Activated CD4-positive, alpha-beta T cell treated with anti-CD3 and anti-CD28 coated beads, Interleukin-2, amount 50 U/mL, for 24 hours (primary cell): ENCODE results near the gene KDELR1.
"Not testable (repeated sequence)": the region's sequence is repeated elsewhere in the genome, so short reads cannot be mapped to it uniquely, and the experiment has no call there.

Source experiments
- DNase-seq, 2 donors: peaks; one replicate each; pipeline ENCODE4 v3.0.0-alpha.2; 2020; ENCODE audit warnings: low read depth in 1 of 2, low spot score in 1 of 2

KDELR1 gene

DNA sequence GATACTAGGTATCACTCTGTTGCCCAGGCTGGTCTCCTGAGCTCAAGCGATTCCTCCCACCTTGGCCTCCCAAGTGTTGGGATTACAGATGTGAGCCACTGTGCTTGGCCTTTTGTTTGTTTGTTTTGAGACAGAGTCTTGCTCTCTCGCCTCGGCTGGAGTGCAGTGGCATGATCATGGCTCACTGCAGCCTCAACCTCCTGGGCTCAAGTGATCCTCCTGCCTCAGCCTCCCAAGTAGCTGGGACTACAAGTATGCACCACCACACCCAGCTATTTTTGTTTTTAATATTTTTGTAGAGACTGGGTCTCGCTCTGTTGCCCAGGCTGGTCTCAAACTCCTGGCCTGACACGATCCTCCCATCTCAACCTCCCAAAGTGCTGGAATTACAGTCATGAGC lies 19.6 kb downstream of the KDELR1 start:
- not testable (repeated sequence) for DNase-seq

DNA sequence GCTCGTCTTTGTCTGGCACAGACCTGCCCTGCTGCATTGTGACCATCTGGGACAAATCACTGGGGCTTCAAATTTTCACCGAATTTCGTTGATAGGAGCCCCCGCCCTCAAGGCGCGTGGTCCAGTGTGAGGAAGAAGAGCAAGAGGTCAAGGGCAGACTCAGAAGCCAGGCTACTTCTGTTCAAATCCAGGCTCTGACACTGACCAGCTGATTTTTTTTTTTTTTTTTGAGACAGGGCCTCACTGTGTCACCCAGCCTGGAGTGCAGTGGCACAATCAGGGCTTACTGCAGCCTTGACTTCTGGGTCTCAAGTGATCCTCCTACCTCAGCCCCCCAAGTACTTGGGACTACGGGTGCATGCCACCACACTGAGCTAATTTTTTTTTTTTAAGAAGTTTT lies 20.0 kb downstream of the KDELR1 start:
- no peak for DNase-seq

DNA sequence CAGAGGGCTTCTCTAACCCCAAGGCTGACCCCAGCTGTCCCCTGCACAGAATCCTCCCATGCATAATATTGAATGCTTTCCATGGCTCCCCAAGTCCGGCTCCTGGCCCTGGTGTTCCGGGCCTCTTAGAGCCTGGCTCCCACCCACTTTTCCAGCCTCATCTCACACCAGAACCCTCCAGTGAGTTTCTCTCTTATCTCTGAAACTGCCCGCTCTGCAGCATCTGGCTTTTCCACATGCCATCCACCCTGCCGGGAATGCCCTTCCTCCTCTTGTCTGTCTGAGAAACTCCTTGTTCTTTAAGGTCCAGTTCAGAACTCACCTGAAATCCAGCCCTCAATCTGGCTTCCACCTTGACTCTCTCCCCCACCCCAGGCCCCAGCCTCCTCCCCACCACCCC lies 20.4 kb downstream of the KDELR1 start:
- DNase-seq: no peak

DNA sequence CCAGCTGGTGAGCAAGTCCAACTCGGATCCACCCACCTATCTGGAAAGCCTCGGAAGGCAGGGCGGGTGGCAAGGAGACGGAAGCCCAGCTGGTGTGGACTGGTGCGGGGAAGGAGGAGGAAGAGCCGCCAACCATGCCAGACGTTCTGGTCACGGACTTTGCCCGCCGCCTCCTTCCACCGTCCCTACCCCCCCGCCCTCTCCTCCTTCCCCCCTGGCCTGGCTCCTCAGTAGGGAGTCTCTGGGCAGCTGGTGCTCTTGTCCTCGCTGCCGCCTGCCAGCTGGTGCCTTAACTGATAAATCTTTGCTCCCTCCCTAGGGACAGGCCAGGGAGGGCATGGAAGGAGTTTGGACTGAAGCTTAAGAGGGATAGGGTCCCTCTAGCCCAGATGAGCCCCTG lies 22.4 kb downstream of the KDELR1 start:
- DNase-seq: no peak

DNA sequence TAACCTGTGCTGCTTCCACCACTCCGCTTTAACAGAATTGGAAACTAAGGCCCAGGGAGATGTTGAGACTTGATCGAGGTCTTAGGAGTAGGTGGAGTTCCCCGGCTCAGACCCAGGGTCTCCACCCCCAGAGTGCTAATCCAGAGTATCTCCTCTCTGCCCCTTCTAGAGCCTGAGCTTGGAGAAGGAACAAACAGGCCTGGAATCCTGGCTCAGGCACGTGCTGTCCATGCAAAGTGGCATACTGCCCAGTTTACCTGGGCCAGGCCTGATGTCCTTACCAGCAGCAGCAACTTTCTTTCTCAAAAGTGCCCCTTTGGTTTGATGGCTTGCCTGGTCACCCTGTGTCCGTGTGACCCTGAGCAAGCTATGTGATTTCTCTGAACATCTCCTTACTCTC lies 23.5 kb downstream of the KDELR1 start:
- DNase-seq: no peak

DNA sequence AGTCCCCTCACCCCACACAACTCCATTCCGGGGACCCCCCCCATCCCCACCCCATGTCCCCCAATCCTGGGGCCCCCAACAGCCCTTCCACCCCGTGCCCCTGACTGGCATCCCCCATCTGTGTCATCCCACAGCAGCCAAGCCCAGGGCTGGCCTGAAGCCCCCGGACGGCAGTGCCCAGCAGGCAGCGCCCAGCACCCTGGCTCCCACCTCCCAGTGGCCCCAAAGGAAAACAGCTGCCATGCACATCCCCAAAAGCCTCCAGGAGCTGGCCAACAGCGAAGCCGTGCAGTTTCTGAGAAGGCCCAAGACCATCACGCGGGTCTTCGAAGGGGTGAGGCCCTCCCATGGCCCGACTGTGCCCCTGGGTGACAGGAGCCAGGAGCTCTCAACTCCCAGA lies 25.7 kb downstream of the KDELR1 start:
- DNase-seq: no peak

DNA sequence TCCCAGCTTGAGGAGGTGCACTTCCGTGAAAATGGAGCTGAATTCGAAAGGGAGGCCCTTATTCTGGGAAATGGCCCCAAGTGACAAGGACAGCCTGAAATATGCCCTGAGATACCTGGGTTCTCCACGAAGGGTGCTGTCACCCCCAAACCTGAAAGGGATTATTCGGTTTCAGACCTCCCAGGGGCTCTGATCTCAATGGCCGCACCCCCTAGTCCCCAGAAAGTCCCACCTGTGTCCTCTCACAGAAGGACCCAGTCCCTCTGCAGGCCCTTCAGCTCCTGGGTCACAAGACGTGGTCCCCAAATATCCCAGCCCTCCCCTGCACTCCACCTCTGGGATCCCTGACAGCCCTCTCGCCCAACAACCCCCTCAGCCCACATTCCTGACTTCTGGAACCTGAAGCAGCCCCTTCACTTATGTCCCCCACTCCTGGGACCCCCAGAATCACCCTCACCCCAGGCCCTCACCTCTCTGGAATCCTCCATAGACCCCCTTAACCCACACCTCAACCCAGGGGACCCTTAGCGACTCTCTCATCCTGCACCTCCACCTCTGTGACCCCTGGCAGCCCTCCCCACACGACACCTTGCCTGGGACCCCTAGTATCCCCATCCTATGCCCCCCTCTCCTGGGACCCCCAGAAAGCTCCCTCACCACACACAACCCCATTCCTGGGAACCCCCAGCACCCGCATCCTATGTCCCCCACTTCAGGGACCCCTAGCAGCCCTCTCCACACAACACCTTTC lies 26.6 kb downstream of the KDELR1 start:
- no peak for DNase-seq

DNA sequence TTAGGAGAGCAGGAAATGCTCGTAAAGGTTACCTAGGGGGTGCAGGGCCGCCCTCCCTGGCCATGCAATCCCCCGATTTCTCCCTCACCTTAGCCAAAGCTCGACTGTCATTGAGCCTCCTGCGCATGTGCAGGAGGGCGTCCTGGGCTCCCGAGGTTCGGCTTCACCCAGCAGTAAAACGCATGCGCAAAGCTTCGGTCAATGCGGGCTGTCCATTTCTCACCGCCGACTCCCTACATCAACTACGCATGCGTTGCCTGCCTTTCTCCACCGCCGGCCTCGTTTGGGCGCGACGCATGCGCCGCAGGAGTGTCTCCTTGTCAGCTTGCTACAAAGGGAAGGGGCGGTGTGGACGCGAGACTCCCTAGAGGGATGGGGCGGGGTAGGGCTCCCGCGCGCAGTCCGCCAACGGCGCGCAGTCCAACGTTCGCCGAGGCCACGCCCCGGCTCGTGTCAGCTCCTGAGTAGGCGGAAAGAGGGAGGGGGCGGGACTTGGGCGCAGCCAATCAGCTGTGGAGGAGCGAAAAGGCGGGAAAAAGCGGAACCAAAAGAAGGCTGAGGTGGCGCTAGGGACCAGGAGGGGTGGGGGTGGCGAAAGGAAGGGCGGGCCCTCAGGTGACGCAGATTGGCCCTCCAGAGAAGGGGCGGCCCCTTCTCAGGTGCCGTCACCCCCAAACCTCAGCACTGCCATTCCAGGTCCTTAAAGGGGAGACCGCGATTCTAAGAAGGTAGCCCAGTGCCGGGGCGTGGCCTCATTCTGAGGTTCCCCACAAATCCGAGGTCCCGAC lies 27.3 kb downstream of the KDELR1 start, which contains the start of the genes SYNGR4 and TMEM143:
Gene SYNGR4 (plus strand): TSS at position 558 of the 788 bp plus-strand sequence. CDS start 1,476 bp downstream, outside the sequence.
Gene TMEM143 (minus strand): TSS at position 131 of the 788 bp plus-strand sequence. CDS start 20 bp downstream, at position 111.
- DNase-seq: peak; percentile 92 to 98

DNA sequence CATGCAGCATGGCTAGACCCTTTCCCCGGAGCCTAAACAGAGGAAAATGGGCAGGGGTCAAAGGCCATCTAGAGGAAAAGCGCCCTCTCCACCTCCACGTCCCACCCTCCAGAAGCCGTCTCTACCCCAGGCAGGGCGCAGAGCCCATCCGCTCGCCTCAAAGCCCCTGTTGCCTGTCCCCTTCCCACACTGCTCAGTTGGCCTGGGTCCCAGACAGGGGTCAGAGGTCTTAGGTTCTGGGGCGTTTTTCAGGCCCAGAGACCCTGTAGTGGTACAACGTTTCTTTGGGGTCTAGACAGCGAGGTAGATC lies 27.9 kb downstream of the KDELR1 start:
- DNase-seq: no peak

DNA sequence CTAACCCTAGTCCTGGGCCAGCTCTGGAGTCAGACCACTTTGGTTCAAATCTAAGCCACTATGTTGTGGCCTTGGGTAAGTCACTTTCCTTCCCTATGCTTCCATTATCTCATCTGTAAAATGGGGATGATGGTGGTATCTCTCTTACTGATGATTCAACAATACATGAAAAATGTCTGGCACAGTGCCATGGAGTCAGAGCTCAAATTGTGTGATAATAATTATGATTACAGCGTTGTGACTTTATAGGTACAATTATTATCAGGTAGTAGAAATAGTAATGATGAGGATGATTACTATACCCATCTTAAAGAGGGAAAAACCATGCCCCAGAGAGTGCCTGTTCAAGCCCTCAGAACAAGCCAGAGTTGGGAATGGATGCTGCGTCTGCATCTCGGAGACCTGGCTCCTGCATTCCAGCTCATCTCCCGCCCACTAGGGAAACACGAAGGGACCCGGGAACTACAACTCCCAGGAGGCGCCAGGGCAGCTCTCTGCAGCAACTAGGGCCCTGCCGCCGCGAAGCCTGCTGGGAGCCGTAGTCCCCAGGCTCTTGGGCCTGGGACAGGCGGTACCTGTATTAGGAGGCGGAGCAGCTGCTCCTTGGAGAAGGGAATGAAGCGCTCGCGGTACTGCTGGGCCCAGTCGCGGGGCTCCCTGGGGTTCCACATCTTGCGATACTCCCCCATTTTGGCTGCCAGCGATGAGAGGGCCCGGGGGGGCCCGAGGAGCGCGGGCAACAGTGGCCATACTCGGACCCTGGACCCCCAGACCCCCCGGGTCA lies 28.4 kb downstream of the KDELR1 start:
- peak; percentile 61 to 85 for DNase-seq

DNA sequence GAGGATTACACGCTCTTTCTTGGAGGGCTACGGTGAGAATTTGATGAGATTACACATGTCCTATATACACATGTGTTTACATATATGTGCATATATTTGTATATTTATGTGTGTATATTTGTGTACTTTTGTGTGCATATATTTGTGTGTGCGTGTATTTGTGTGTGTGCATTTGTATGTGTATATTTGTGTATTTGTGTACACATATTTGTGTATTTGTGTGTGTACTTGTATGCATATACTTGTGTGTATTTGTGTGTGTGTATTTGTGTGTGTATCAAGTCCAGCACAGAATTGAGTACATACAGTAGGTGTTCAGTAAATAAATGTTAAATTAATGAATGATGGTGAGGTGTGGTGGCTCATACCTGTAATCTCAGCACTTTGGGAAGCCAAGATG lies 29.4 kb downstream of the KDELR1 start:
- no peak for DNase-seq

DNA sequence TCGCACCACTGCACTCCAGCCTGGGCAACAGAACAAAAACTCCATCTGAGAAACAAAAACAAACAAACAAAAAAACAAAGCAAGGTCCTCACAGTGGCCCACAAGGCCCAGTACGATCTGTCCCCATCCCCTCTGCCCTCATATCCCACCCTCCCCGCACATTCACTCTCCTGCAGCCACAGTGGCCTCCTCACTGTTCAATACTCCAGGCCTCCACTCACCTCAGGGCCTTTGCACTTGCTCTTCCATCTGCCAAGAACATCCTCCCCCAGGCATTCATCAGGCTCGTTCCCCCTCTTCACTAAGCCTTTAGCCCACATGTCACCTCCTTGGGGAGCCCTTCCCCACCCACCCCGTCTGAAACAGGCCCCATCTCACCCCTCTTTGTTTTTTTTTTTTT lies 32.2 kb downstream of the KDELR1 start:
- DNase-seq: no peak

DNA sequence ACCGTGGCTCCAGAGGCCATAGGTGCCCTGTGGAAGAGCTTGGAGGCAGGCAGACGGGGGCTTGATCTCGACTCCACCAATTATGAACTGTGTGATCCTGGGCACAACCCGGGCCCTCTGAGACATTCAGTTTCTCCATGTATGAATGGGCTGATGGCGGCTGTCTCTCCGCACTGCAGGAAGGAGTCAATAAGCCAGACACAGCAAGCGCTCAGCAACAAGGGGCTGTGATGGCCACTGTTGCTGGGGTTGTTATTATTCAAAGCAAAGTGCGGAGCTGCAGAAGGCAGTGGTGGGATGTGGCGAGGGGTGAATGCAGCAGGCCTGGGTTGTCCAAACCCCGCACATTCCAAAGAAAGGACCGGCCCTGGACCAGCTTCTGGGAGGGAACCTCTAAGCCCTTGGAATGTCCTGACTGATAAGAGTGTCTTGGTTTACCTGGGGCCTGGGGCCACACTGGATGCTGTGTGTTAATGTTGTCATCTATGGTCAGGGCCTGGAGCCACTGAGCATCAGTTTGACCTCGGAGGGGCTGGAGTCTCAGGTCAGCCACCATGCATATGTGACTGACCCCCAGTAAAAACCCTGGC lies 35.9 kb downstream of the KDELR1 start:
- DNase-seq: no peak

DNA sequence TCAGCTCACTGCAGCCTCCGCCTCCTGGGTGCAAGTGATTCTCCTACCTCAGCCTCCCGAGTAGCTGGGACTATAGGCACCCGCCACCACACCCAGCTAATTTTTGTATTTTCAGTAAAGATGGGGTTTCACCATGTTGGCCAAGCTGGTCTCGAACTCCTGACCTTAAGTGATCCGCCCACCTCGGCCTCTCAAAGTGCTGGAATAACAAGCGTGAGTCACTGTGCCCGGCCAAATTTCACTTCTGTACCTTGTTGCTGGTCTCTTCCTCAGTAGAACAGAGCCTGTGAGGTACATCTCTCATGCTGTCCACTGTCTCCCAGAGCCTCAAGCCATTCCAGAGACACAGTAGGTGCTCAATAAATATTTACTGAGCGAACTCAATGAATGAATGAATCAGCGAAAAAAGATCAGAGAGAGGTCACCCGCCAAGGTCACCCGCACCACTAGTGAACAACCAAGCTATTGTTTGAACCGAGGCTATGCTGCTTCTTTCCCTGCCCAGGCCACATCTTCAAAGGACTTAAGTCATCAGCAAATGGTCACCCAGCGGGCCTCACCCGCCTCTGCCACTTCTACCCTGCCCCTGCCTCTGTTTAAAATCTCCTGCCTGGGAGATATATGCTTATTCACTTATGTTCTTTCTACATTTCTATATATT lies 36.9 kb downstream of the KDELR1 start:
- DNase-seq: no peak

DNA sequence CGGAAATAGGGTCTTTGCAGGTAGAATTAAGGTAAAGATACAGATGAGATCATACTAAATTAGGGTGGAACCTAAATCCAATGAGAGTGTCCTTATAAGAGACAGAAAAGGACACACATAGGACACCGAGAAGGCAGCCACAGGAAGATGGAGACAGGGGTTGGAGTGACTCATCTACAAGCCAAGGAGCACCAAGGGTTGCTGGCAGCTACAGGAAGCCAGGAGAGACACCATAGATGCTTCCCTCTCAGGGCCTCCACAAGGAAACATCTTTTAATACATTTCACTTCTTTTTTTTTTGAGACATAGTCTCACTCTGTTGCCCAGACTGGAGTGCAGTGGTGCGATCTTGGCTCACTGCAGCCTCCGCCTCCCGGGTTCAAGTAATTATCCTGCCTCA lies 37.7 kb downstream of the KDELR1 start:
- no peak for DNase-seq

DNA sequence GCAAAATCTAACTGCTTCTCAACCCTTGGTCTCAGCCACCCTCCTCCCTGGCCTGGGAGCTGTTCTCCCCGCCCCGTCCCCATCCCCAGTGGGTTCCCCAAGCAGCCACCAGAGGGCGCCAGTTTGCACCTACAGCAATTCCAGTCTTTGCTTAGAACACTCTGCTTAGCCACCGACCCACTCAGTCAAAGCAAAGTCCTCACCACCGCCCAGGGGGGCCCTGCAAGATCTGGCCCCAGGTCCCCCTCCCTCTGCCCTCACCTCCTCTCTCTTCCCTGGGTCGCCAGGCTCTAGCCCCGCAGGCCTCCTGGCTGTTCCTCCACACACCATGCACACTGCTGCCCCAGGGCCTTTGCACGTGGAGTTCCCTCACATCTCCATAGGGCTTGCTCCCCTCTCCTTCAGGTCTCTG lies 40.0 kb downstream of the KDELR1 start:
- DNase-seq: peak; percentile 75 to 81

DNA sequence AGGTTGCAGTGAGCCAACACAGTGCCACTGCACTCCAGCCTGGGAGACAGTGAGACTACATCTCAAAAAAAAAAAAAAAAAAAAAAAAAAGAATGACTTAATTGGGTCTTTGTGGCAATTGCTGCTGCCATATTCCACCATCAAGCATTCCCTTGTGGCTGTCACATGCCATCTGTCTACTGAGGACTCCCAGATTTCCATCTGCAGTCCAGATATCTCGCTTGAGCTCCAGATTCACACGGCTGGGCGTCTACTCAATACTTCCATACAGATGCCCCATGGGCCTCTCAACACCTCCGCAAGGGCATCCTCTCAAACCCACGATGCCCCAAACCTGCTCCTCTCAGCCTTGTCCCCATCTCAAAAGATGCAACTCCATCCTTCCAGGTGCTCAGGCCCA lies 40.5 kb downstream of the KDELR1 start:
- DNase-seq: no peak

DNA sequence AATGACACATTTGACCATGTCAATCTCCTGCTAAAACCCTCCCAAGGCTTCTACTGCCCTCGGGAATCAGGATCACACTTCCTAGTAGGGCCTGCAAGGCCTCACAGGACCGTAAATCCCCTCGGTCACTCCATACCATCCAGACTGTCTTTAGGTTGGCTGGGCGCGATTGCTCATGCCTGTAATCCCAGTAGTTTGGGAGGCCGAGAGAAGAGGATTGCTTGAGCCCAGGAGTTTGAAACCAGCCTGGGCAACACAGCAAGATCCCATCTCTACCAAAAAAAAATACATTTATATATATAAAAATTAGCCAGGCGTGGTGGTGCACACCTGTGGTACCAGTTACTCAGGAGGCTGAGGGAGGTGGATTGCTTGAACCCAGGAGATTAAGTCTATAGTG lies 42.6 kb downstream of the KDELR1 start:
- DNase-seq: no peak

DNA sequence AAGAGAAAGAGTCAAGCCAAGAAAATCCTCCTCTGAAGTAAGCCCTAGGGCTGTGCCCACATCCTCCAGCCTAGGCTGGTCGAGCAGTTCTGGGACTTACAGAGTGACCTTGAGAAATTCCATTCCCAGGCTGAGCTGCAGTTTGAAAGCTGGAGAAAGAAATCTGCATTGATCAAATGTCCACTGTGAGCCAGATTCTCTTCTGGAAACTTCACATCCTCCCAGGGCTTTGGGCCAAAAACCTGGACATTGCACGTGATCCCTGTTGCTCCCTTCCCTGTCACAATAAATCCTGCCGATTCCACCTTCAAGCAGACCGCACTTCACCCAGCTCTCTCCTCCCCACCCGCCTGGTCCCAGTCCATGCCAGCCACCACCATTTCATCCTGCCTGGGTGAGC lies 43.3 kb downstream of the KDELR1 start:
- DNase-seq: no peak

DNA sequence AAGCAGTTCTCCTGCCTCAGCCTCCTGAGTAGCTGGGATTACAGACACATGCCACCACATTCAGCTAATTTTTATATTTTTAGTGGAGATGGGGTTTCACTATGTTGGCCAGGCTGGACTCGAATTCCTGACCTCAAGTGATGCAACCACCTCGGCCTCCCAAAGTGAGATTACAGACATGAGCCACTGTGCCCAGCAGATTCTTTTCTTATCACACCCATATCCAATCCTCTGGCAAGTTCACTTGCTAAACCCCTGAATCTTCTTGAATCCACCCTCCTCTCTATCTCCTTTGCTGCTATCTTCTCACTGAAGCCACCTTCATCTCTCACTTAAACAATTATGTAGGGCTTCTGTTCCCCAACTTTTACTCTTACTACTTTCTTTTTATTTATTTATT lies 45.2 kb downstream of the KDELR1 start:
- DNase-seq: no peak

DNA sequence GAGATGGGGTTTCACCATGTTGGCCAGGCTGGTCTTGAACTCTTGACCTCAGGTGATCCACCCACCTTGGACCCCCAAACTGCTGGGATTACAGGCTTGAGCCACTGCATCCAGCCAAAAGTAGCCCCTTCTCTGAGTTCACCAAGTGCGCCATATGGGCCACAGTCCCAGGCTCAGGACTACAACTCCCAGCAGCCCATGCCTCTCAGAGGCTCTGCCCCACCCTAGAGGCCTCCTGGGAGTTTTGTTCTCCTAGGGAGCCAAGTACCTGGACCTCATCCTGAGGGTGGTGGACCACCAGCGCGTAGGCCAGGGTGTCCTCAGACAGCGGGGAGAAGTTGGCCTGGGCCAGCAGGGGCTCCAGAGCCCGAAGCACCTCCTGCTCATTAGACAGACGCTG lies 46.5 kb downstream of the KDELR1 start:
- DNase-seq: no peak
